ENCODE data around the gene NMRK1.

Gene NMRK1

DNA sequence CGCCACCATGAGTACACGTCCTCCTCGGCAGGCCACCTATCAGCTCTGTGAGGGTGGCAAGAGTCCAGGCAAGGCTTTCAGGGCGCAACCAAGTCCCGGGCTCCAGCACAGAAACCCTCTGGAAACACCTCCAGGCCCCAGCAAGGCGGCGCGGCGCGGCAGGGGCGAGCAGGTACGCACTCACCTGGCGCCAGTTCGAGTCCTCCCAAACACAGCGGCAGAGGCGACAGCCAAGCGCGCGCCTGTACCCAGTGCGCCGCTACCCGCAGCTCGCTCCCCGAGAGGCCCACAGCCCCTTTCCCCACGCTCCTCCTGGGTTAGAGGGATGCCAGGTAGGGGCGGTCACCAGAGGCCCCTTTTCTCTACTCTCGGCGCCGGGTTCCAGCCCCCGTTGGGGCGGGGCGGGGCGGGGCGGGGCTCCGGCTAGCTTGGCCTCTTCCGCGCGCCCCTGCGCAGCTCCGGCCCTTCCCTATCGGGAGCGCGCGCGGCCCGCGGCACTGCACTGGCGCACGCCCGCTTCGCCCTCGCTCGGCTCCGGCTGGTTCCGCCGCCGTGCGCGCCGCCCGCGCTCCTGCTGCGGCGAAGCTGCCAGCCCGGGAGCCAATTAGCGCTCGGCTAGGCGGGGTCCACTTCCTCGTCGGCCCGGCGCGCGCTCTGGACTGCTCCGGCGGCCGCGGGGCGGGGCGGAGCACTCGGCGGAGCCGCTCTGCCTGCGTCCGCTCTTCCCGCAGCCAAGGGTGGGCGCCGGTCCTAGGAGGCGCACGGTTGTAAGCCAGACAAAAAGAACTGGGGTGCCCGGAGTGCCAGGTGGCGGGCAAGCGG is at the start of gene NMRK1, which contains the start of gene OSTF1:
Gene NMRK1 (minus strand): TSS at position 332 of the 822 bp plus-strand sequence. CDS start 5,040 bp downstream, outside the sequence.
Gene OSTF1 (plus strand): TSS at position 691 of the 822 bp plus-strand sequence. CDS start 179 bp downstream, outside the sequence.
- in situ Hi-C loops (cut with MboI; ENCODE audit: low sequenced_read_pairs) = no loop called here

DNA sequence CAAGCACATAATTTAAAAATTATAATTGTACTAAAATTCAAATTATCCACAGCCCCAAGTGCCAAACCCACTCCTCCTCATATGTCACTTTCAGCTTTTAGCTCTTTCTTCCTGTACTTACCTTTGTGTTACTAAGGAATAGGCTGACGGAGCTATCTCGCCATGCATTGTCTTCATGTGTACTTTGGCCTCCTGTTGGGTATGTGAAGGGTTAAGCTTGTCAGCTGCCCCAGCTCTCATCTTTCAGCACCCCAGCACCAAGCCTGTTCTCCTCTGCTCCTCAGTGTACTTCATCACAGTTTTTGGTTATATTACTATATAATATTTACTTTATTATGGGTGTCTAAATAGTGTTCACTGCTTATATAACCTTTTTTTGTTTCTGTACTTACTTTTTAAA is 46.5 kb upstream of the NMRK1 start:
- in situ Hi-C loops (cut with MboI; ENCODE audit: low sequenced_read_pairs) = no loop called here

DNA sequence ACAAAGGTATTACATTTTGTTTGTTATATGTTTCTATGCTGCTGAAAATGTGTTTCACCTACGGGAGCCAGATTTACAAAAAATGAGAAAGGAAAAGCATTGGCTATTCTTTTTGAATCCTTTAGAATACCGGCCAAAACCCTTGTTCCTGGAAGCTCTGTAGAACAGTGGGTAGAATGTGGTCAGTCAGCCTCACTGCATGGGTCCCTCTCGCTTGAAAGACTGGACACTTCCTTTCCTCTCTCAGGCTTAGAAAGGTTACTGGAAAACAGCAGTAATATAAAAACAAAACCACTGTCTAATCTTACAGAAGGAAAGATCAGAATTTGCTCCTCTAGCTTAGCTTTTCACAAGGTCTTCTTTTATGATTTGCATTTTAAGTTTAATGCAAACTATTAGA is 45.4 kb upstream of the NMRK1 start:
- in situ Hi-C loops (cut with MboI; ENCODE audit: low sequenced_read_pairs) = no loop called here

DNA sequence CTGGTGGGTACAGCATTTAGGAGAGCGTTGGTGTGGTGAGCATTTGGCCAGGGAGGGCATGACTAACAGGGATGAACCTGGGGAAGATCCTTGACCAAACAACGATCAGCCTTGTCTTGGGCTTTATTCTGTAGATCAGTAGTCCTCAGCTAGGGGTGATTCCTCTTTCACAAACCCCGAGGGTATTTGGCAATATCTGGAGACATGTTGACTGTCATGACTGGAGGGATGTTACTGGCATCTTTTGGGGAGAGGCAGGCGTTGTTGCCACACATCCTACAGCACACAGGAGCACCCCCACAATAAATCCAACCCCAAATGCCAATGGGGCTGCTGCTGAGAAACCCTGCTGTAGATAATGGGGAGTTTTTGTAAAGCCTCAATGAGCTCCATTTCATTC is 44.3 kb upstream of the NMRK1 start:
- in situ Hi-C loops (cut with MboI; ENCODE audit: low sequenced_read_pairs) = no loop called here

DNA sequence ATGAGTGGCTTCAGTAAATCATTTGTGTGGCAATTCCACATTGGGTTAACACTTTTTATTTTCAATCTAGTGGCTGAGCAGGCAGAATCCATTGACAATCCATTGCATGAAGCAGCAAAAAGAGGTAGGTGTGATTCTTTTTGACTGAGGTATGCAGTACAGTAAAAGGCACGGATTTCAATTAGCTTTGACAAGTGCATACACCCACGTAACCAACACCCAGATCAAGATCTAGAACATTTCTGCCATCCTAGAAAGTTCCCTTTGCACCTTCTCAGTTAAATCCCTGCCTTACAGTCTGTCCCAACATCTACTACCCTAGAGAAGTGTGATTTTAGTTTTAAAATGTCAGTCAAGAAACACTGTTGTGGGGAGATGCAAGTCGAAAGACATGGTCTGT is 43.7 kb upstream of the NMRK1 start:
- in situ Hi-C loops (cut with MboI; ENCODE audit: low sequenced_read_pairs) = no loop called here

DNA sequence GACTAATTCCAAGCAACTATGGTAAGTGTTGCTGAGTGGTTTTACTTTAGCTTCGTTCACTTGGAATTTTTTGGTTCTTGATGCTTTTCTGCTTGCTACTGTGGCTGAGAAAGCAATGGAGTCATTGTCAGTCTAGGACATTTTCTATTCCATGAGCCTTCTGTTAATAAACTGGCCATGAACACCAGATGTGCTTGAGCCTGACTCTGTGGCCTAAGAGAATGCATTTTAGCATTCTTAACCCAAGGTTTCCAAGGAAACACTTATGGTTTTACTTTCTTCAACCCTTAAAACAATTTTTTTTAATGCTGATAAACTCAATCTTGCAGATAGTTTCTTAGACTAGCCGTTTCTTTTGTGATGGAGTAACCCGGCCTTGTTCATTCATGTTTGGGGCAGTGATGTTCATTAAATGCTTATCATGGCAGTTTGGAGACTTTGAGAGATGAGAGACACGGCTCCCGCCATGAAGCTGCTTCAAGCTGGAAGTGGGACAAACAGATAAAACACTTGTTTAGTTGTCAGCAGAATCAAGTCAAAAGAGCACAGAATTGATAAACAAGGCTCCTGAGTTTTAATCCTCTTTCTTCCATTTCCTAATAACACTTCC is 42.8 kb upstream of the NMRK1 start:
- in situ Hi-C loops (cut with MboI; ENCODE audit: low sequenced_read_pairs) = no loop called here

DNA sequence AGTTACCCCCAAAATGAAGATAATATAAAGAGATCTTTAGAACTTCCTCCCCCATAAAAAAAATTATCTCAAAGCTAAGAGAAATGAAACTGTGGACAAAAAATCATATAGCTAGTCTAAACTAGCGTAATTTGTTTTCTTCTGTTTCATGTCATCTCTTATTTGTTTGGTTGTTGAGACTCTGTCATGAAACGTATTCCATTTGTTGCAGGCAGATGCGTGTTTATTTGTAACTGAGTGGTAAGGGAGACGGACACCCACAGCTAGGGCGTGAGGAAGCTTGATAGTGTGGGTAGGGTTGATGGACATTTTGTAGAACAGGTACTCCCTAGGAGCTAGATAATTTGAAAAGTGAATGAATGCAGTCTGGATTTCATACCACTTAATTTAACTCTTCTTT is 42.2 kb upstream of the NMRK1 start:
- in situ Hi-C loops (cut with MboI; ENCODE audit: low sequenced_read_pairs) = no loop called here

DNA sequence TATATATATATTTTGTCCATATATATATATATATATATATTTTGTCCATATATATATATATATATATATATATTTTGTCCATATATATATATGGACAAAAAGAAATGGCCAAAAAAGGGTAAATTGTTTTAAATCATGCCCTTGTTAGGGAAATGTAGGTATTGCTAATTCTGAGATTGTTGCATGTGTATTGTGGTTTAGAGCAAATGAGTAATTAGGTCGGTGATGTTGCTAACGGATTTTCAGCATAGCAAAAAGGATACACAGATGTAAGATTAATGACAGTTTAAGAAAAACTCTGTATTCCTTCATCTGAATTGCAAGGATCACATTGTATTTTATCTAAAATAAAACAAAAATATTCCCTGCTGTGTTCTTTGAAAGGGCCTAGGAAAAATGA is 40.6 kb upstream of the NMRK1 start:
- in situ Hi-C loops (cut with MboI; ENCODE audit: low sequenced_read_pairs) = no loop called here

DNA sequence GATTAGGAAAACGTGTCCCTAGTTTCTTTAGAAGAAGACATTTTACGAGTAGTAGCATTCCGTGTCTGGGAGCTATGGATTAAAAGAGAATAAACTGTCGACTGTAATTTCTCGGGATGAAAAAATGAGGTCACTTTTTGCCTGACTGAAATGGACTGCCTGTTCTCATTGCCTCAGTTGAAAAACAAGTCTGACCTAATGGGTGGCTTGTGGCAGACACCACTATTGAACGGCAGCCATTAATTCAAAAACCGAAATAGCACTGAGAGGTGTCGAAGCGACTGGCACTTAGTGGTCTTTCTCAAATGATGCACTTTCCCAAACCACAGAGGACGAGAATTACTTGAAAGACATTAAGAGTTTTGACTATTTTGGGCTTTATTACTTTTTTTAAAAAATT is 35.7 kb upstream of the NMRK1 start:
- in situ Hi-C loops (cut with MboI; ENCODE audit: low sequenced_read_pairs) = no loop called here

DNA sequence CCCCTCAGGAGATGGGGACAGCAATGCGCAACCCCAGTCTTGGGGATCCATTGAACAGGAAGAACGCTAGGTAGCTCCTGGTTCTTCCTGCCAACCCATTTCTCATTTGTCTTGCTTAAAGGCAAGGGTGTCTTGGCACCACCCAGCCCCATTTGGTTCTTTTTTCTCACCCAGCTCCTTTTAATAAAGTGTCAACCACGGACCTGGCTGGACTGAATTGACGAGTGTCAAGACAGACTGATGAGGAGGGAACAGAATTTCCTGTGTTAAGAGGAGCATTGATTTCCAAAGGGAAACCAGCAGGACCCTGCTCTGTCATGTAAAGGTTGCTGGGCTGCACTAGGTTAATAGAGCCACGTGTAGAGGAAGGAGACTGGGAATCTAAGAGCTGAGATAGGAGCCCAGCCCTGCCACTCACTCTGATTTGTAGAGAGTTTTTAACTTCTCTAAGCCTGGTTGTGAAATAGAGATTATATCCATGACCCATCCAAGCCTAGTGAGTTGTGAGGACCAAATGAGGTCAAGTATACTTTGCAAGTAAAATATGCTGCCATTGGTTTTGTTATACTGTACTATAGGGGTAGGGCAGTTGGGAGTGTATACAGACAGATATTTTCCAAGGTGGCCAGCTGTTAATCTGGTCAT is 34.1 kb upstream of the NMRK1 start:
- in situ Hi-C loops (cut with MboI; ENCODE audit: low sequenced_read_pairs) = no loop called here

DNA sequence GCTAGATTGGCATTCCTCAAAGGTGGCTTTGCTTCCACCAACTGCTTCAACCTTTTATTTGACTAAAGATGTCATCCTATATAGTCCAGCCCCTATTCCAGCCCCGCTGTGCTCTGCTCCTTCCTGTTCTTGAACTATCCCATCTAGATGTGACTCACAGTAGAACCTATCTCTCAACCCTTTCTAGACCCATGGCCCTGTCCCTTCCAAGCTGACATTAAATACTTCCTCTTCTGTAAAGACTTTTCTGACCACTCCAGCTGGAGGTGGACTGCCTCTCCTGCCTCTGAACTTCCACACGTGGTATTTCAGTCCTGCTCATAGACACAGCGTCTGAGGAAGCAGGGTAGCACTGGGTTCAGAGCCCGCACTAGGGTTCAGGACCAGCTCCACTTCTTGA is 32.7 kb upstream of the NMRK1 start:
- in situ Hi-C loops (cut with MboI; ENCODE audit: low sequenced_read_pairs) = no loop called here

DNA sequence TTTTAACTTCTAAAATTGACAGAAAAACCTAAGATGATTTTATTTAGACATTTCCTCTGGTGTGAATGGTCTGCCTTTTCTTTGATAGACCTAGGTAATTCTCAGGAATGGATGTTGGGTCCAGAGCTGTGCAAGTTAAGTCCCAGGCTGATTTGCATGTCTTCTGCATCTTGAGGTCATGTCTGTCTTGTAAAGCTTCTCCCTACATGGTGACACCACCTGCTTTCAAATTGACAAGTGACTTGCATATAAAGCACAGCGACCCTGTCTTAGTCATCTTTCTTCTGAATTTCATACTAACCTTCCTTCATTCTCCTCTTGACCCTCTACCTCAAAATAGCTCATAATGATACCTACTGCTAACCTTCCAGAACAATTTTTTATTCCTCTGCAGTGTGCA is 29.6 kb upstream of the NMRK1 start:
- in situ Hi-C loops (cut with MboI; ENCODE audit: low sequenced_read_pairs) = no loop called here

DNA sequence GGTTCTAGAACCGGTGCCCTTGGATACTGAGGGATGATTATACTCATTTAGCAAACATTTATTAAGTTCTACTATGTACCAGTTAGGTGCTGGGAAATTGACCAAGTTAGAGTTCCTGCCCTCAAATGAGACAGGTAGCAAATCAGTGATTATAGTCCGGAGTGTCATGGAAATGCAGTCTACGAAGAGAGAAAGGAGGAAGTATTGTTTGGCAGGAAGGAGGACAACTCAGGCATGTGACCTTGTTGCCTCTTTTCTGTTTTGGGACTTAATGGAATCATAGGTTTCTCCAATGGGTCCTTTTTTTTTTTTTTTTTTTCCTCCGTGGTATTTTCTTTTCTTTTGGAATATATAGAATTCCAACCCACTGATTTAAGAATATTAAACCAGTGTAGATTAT is 28.4 kb upstream of the NMRK1 start:
- in situ Hi-C loops (cut with MboI; ENCODE audit: low sequenced_read_pairs) = no loop called here

DNA sequence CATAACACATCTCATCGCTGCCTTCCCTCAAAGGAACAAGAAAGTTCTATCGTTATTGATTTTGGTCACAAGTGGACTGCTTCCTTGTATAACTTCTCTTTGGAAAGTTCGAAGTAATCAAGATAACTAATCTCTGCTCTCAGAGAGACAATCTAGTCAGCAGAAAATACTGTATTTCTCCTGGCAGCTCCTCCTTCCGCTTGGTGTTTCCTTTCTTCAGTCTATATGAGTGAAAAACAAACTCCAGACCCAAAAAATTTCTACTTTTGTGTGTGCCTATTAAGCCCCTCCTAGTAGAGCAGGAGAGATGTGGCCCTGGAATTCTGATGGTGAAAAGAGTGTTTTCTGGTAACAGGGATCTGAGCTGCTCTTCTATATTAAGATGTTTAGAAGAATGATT is 24.8 kb upstream of the NMRK1 start:
- in situ Hi-C loops (cut with MboI; ENCODE audit: low sequenced_read_pairs) = no loop called here

DNA sequence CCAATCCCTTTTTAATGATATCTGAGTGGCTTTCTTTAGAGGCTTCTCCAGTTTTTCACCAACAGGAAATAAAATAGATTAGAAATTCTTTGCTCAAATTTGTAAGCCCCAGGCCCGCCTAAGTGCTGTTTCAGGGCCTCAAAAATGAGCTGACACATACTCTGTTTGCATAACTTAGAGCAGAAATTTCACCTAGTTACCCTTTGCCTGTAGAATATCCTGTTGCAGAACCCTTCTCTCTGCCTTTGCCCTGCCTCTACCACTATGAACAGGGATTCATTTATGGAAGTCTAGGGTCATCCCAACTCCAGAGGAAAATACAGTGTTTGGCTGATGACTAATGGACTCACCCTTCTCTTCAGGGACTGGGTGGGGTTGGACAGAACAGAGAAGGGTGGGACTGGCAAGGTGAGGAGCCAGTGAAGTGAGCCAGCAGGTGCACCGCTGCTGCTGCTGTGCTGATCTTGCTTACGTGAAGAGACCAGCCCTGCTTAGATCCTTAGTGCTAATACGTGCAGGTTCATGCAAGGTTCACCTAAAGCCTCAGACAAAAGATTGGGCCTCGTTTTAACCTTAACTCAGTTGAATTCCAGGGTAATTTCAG is 23.2 kb upstream of the NMRK1 start:
- in situ Hi-C loops (cut with MboI; ENCODE audit: low sequenced_read_pairs) = no loop called here

DNA sequence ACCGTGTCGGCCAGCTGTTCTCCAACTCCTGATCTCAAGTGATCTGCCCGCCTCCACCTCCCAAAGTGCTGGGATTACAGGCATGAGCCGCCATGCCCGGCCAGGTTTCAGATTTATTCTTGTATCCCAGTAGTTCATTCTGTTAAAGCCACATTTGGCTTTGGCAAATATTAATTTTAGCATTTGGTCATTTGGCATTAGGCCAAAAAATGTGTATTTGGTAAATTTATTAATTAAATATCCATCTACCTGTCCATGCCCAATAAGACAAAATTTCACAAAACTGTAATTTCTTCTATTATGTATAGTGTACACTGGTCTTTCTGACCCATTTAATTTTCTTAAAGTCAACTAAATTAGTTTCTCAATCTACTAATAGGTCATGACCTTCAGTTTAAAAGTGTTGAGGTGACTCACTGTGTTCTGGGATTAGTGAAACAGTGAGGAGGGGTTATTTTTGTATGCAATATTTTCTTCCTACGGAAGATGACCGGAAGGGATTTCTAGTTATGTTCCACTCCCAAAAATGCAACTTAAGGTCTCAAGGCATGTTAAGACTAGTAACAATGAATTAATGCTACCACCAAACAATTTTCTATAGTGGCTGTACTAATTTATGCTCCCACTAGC is 21.4 kb upstream of the NMRK1 start:
- in situ Hi-C loops (cut with MboI; ENCODE audit: low sequenced_read_pairs) = no loop called here

DNA sequence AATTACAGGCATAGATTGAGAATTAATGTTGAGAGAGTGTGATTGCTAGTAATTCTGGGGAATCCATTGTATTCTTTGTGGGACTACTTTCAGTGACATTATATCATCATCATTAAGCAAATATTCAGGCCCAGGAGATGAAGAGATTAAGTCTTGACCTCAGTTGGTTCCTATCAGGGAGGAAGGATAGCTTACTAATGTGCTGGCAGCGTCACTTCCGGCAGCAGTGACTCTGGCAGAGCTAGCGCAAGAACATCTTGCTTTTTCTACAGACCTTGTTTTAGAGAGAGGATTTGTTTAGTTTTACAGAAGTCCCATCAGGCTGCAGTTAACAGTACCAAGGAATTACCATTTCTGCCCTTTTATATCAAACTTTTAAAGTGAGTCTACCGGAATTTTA is 20.6 kb upstream of the NMRK1 start:
- in situ Hi-C loops (cut with MboI; ENCODE audit: low sequenced_read_pairs) = no loop called here

DNA sequence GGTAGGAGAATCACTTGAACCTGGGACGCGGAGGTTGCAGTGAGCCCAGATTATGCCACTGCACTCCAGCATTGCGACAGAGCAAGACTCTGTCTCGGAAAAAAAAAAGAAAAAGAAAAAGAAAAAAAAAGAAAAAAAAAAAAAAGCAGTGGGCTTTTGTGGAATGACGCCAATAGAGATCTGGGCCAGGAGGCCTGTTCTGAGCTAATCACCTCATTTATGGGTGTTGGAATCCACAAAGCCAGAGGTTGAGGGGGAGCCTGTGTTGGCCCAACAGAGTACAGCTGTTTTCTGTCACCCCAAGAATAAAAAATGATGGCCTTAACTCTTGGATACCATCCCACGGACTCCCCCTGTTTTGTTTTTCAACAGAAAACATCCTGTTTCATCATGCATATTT is 18.9 kb upstream of the NMRK1 start:
- in situ Hi-C loops (cut with MboI; ENCODE audit: low sequenced_read_pairs) = no loop called here

DNA sequence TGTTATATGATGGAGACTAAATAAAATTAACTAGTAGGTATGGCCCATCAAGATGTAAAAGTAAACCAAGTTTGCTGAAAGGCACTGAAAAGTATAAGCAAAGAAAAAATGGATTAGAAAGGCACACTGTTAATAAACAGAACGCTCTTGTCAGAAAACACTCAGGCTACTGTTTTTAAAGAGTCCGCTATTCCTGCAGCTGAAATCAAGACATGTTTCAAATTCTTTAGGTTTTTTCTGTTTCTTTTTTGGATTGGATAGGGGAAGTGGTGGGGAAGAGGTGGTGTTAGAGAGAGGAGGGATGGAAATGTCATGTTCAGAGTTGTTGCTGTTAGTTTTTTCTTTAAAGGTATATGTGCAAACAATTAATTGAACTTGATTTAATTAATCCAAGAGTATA is 17.9 kb upstream of the NMRK1 start:
- in situ Hi-C loops (cut with MboI; ENCODE audit: low sequenced_read_pairs) = no loop called here

DNA sequence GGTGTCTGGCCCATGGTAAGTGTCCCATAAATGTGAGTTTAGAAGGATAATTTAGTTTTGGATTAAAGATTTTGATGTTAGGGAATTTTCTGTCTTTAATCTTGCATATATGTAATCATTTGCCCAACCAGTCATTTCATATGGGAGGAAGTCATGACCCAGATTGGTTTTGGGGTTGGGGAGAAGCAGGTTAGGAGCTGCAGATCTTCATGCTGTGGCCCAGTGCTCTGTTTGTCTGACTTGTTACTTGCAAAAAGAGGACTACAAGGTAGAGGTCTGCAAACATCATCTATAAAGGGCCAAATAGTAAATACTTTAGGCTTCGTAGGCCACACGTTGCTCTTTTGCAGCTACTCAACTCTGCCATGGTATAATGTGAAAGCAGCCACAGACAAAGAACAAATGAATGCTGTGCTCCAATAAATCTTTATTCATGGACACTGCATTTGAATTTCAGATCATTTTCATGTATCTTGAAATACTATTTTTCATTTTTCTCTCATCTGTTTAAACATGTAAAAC is 17.1 kb upstream of the NMRK1 start:
- in situ Hi-C loops (cut with MboI; ENCODE audit: low sequenced_read_pairs) = no loop called here

DNA sequence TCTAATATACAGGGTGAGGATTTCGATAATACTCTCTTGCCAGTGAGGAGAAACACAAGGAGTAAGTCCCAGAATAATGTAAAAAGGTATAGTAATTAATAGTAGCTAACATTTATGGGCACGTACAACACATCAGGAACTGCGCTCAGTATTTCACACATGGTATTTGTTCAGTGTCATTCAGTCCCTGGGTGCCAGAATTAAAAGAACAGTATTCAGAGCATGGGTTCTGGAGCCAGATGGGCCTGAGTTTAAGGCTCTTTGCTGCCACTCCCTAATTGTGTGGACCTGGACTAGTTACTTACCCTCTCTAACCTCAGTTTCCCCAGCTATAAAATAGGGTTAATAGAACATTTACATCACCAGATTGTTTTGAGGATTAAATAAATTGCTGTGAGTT is 16.7 kb upstream of the NMRK1 start:
- in situ Hi-C loops (cut with MboI; ENCODE audit: low sequenced_read_pairs) = no loop called here
